HG02852 (cell line): ENCODE data around the gene VAMP5.
A peak's percentile ranks its signal among the peaks of the same experiment; 100 is the strongest.
"Not testable (repeated sequence)": the region's sequence is repeated elsewhere in the genome, so short reads cannot be mapped to it uniquely, and the experiment has no call there.

ENCODE experiments used
- ATAC-seq: cut with Tn5 transposase; IDR thresholded peaks from one replicate; pipeline ENCODE4 v1.9.1; 2021; ENCODE audit warnings: mild to moderate bottlenecking, moderate library complexity; ENCODE audit not compliant: unreplicated experiment

VAMP5 gene

DNA sequence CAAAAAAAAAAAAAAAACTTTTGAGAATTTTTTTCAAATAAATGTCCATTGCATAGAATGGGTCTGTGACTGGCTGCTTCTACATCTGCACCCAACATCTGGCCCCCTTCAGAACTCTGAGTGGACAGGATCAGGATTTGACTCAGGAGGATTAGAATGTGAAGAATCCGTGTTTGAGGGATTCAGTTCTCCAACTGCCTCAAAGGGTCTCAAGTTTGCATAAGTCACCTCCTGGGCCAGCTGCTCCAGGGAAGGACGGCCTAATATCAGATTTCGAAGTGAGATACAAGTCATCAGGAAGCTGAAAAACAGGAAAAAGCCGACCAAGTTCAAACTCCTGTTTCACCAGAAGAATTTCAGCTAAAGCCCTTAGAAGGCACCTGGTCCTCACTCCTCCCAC, 34.4 kb upstream of the VAMP5 start:
- ATAC-seq, result no peak

DNA sequence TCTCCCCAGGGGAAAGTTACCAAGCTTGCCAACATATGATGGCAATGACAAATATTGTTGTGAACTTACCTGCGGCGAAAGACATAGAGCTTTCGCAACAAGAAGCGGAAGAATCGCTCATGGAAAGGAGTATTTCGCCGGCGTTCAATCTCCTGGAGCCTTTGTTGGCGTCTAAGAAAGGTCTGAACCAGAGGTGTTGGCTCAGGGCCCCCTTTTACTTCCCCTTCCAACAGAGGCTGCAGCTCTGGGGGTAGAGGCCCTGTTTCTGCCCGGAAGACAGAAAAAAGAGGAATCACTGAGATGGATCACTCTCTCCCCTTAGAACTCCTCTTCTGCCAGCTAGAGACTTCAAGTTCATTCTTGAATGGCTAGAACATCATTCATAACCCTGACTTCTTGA, 33.7 kb upstream of the VAMP5 start:
- no peak for ATAC-seq

DNA sequence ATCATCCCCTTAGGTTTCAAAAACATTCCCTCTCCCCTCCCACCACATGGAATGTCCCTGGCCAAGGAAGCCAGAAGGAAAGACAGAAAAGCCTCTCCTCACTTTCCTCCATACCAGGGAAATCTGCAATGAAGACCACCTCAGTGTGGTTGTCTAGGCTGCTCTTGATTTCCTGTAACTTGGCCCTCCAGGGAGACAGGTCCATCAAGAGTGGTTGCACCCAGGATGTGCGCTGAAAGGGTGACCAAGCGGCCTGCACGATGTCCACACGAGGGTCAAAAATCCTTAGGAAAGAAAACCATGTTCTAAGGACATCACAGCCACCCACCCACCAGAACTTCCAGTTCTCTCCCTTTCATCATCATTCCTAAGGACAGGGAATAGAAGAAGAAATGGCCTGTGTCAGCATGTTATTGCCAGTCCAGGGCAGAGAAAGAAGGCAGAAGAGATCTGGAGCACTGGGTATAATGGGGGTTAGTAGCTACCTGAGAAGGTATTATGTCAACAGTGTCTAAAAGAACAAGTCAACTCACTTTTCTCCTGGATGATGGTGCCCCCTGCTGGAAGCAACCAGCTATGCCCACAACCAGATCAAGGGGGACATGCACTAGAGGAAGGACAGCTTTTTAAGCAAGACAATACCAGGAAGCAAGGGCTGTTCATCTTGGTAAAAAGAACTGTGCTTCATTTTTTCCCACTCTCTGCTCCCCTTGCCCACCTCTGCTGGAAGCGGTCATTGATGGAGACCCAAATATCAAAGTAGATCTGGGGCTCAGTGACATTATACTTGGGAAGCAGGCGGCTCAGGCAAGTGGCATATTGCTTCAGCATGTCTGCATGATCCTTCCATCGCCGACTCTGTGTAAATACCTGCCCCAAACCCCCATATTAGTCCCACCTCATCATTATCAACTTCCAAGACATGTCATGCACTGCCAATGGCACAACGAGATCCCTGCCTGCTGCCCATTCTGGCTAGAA, 32.2 kb upstream of the VAMP5 start:
- ATAC-seq, result peak; percentile 89

GRCh38 chr2:85553184-85553583, 31.0 kb upstream of the VAMP5 start:
- ATAC-seq, result no peak

- no peak for ATAC-seq
Observed at GRCh38 chr2:85554980-85555612, 29.1 kb upstream of the VAMP5 start.

GRCh38 chr2:85557130-85557529, 27.1 kb upstream of the VAMP5 start:
- no peak for ATAC-seq

DNA sequence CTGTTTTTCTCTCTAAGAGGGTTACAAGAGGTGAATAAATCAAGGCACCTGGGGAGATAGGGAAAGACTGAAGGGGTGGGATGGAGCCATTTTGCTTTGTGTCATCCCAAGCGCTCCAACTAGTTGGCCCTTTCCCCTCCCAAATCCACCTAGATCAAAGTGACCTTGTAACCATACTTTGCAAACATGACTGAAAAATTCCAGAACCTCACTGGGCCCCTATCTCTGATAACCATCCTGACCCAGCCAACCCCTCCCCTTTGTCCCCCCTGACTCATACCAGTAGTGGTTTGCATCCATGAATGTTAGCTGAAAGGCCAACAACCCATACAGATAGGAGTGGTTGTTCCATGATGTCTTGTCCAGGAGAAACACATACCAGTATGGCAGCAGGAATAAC, 26.1 kb upstream of the VAMP5 start:
- no peak for ATAC-seq

DNA sequence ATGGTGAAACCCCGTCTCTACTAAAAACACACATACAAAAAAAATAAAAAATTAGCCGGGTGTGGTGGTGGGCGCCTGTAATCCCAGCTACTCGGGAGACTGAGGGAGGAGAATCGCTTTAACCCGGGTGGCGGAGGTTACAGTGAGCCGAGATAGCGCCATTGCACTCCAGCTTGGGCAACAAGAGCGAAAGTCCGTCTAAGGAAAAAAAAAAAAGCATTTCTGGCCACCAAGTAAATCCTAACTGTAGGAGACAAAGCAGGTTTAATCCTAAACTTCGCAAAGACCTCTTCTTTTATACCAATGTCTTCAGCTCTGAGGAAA, 23.9 kb upstream of the VAMP5 start:
- ATAC-seq, result not testable (repeated sequence)

DNA sequence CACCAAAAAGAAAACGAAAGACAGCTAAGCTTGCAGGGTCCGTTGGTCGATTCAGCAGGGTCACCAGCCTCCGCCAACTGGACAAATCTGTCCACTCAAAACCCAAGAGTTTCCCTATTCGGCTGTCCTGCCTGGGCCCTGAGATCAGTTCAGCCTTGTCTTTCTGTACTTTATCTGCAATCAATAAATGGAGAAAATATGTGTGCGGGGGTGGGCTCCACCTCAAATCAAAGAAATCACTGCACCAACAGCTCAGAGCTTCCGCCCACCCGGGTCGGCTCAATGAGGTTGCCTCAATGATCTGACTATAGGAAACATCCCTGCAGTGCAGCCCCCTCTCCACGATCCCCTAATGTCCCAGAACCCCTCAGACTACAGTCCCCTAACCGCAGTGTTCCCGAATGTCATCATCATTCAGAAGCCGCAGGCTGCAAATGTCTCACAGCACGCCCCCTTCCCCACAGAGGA, 23.4 kb upstream of the VAMP5 start:
- peak; percentile 26 for ATAC-seq

DNA sequence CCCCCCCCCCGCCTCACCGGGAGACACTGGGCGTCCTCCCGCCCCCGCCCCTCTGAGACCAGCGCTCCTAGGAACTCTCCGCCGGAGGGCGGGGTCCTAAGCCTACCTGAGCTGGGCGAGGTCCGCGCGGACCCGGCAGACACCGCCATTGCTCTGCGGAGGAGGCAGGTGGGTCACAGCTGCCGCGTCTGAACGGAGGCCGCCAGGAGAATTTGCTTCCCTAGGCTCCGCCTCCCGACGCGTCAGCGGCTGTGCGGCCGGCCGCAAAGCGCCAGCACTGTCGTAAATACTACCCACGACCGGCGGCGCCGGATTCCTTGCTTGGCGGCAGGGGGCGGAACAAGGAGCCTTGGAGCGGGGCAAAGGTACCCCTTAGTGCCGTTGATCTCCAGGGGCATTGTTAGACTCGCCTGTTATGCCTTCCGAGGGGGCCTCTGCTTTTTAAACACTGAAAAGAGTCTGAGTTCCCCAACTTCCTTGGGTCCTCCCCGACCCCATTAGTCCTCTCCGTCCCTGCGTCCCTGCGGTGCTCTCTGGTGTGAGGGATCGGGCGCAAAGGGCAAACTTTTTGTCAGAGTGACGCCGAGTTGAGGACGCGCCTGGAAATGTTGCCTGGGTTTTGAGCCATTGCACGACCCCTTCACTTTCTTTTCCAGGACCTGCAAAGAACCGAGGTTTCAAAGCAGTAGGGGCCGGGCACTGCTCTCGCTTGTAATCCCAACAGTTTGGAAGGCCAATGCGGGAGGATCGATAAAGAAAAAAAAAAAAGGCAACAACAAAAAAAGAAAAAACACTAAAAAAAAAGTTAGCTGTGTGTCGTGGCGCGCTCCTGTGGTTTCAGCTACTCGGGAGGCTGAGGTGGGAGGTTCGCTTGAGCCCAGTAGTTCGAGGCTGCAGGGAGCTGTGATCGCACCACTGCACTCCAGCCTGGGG, 22.7 kb upstream of the VAMP5 start, which contains the start of gene GGCX:
Gene GGCX (minus strand): TSS at position 214 of the 933 bp plus-strand sequence. CDS start 65 bp downstream, at position 149.
- peak; percentile 94 for ATAC-seq

DNA sequence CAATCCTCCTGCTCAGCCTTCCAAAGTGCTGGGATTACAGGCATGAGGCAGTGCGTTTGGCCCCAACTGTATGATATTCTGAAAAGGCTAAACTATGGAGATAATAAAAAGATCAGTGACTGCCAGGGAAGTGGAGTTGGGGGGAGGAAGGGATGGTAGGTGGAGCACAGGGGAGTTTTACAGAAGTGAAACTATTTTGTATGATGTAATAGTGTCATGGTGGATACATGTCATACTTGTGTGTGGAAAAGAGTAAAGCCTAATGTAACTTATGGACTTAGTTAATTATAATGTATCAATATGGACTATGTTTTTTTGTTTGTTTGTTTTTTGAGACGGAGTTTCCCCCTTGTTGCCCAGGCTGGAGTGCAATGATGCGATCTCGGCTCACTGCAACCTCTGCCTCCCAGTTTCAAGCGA, 20.1 kb upstream of the VAMP5 start:
- ATAC-seq, result no peak

- ATAC-seq, result no peak
Observed at GRCh38 chr2:85566265-85566664, 18.0 kb upstream of the VAMP5 start.

DNA sequence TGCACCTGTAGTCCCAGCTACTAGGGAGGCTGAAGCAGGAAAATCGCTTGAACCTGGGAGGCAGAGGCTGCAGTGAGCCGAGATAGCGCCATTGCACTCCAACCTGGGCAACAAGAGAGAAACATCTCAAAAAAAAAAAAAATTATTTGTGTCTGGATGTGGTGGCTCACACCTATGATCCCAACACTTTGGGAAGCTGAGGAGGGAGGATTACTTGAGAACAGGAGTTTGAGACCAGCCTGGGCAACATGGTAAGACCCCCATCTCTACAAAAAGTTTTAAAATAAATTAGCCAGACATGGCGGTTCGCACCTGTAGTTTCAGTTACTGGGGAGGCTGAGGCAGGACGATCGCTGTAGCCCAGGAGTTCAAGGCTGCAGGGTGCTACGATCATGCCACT, 8.5 kb upstream of the VAMP5 start:
- no peak for ATAC-seq

DNA sequence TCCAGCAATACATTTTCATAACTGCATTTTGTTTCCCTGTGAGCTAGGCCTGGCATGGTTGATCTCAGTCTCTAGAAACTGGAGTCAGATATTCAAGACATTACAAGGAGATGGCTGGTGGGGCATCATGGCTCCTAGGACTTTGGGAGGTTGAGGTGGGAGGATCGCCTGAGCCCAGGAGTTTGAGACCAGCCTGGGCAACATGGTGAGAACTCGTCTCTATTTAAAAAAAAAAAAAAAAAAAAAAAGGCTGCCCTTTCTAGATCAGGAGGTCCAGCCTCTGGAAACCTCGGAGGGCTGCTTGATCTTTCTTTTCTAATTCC, 7.2 kb upstream of the VAMP5 start:
- no peak for ATAC-seq

GRCh38 chr2:85577386-85578242, 6.6 kb upstream of the VAMP5 start, which contains the start of gene VAMP8:
Gene VAMP8, plus strand, starts transcription at chr2:85577586. Its CDS starts 61 bp downstream, at chr2:85577647.
- peak; percentile 76 for ATAC-seq

DNA sequence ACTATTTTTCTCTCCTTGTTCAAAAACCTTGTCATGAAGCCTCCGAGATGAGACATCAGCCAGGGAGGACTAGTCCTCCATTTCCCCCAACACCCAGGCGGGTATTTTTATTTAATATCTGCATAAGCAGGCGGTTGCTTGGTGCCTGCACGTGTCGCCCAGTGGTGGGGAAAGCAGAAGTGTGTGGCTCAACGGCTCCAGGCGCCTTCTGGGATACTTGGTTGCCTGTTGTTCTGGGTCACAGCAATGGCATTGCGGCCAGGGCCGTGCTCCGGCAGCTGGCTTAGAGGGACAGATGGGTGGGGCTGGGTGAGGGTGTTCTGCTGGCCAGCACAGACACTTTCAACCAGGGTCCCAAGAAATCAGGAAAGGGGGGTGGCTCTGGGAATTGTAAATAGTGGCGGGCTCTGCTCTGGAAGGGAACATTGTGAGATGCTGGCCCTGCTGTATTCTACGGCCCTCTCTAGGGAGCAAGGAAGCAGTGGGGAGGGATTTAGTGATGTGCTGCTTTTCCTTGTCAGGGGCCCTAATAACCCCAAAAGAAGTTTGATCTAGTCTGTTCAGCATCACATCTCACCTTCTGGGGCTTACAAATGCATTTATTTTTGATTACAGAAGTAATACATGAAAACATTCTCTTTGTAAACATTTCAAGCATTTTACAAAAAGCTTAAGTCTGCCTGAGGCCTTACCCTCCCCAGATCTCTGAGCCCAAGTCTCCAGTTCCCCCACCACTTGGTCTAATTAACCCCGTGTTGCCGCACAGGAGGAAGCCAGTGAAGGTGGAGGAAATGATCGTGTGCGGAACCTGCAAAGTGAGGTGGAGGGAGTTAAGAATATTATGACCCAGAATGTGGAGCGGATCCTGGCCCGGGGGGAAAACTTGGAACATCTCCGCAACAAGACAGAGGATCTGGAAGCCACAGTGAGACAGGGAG, 5.7 kb upstream of the VAMP5 start:
- ATAC-seq, result peak; percentile 36

DNA sequence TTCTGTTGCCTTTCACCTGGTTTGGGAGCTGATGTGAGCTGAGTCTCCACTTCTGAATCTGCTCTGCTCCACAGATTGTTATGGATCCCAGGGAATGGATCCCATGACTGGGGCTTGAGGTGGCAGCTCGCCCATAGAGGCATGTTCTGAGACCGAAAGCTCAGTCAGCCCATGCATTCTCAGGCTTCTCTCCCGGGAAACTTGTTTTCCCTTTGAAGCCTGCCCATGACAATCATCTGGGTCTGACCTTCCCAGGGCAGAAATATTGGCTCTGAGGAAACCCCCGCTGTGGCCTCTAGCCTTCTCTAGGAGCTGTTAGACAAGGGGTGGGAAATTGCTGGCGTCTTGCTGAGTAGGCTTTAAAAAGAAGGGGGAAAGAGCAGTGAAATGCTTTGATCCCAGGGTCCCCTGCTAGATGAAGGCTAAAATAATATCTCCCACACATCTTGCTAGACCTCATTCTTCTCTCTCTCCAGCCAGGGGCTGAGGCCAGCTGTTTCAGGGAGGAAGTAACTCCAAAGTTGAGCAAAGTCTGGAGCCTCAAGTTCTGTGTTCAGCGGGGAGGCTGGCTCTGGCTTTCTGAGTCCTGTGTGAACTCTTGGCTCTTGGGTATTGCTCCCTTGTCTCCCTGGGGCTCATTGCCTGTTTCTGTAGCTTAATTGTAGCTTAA, 4.8 kb upstream of the VAMP5 start:
- no peak for ATAC-seq

DNA sequence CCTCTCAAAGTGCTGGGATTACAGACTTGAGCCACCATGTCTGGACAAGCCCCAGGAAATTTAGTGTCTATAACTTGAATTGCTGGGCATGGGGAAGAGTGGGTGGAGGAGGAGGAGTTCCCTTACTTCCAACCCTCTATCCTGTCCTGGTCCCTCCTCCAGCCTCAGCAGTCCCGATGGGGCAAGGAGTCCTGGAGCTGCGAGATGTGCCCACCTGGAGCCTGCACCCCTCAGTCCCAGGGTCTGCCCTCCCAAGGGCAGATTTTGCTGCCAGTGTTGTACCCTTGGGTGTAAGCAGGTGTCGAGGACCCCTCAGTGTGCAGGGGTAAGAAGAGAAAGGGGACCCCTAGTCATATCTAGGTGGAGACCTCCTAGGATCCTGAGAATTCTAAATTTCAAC, 4.0 kb upstream of the VAMP5 start:
- no peak for ATAC-seq
